Measurements from ENCODE around the gene VPS13D. TPM values are rescaled to one million over a fixed set of nuclear protein-coding genes. Genes with fewer than 3 reads are reported as not detected.

Gene VPS13D
- total RNA-seq, 4 donors from 2014 or later = 42.5 to 103 (median 59.8) TPM

- no peak for DNase-seq
- Histone ChIP-seq H3K4me1 (peaks cover 14 to 41% (median 22%) of the 10 kb centered on the region in 3 donors), H3K27me3 (no peaks in the 10 kb centered on the region), H3K27ac (peak overlapping the region; percentile 41 to 88 (median 82)), H3K36me3 (no peaks in the 10 kb centered on the region), H3K9me3 (no peaks in the 10 kb centered on the region), H3K4me3 (no peak overlapping the region)
- TF ChIP-seq CTCF (IDR thresholded peaks at IDR 0.05) = no peak
- no peak for TF ChIP-seq POLR2A (IDR thresholded peaks at IDR 0.05)
- 83 to 91% methylated on average over 5 to 9 of the region's 9 CpGs for WGBS, 2 donors
- intact Hi-C loops (cut with DNase I) = no loop called here
Measured at GRCh38 chr1:12542138-12542465, 312.3 kb downstream of the VPS13D start.

- Histone ChIP-seq H3K27me3 (no peaks in the 10 kb centered on the region), H3K9me3 (no peaks in the 10 kb centered on the region), H3K4me3 (no peak overlapping the region), H3K27ac (peak overlapping the region in 3 of 4 donors; percentile 63 to 86 (median 79)), H3K36me3 (no peaks in the 10 kb centered on the region), H3K4me1 (peaks cover 14 to 50% (median 29%) of the 10 kb centered on the region in 3 donors)
- 78 to 83% methylated on average over 9 of the region's 9 CpGs for WGBS, 2 donors
- TF ChIP-seq POLR2A (IDR thresholded peaks at IDR 0.05) (no peak), CTCF (IDR thresholded peaks at IDR 0.05) (no peak)
- intact Hi-C loops (cut with DNase I) = no loop called here
- DNase-seq = no peak
Measured at GRCh38 chr1:12542616-12543592, 313.1 kb downstream of the VPS13D start.

GRCh38 chr1:12543740-12544154, 313.9 kb downstream of the VPS13D start:
- 61 to 70% methylated on average over 9 of the region's 9 CpGs for WGBS, 2 donors
- Histone ChIP-seq H3K4me1 (peaks cover 16 to 58% (median 33%) of the 10 kb centered on the region in 3 donors), H3K4me3 (no peak overlapping the region), H3K9me3 (no peaks in the 10 kb centered on the region), H3K36me3 (no peaks in the 10 kb centered on the region), H3K27me3 (no peaks in the 10 kb centered on the region), H3K27ac (peak overlapping the region in 1 of 4 donors; percentile 7)
- intact Hi-C loops (cut with DNase I) = no loop called here
- DNase-seq = no peak
- TF ChIP-seq CTCF (IDR thresholded peaks at IDR 0.05) (no peak), POLR2A (IDR thresholded peaks at IDR 0.05) (no peak)

GRCh38 chr1:12544357-12544756, 314.5 kb downstream of the VPS13D start:
- no peak for DNase-seq
- no peak for TF ChIP-seq CTCF (IDR thresholded peaks at IDR 0.05)
- no peak for TF ChIP-seq POLR2A (IDR thresholded peaks at IDR 0.05)
- Histone ChIP-seq H3K27me3 (no peaks in the 10 kb centered on the region), H3K4me1 (peaks cover 18 to 60% (median 38%) of the 10 kb centered on the region in 3 donors), H3K27ac (no peak overlapping the region), H3K4me3 (no peak overlapping the region), H3K9me3 (no peaks in the 10 kb centered on the region), H3K36me3 (no peaks in the 10 kb centered on the region)
- WGBS, 2 donors = 60 to 74% methylated on average over 4 of the region's 4 CpGs
- intact Hi-C loops (cut with DNase I) = no loop called here

GRCh38 chr1:12544992-12545391, 315.2 kb downstream of the VPS13D start:
- Histone ChIP-seq H3K36me3 (no peaks in the 10 kb centered on the region), H3K4me1 (peaks cover 18 to 62% (median 41%) of the 10 kb centered on the region in 3 donors), H3K27ac (no peak overlapping the region), H3K27me3 (no peaks in the 10 kb centered on the region), H3K4me3 (no peak overlapping the region), H3K9me3 (no peaks in the 10 kb centered on the region)
- TF ChIP-seq CTCF (IDR thresholded peaks at IDR 0.05) (no peak), POLR2A (IDR thresholded peaks at IDR 0.05) (no peak)
- no peak for DNase-seq
- WGBS, 2 donors = 28 to 34% methylated on average over 8 of the region's 8 CpGs
- intact Hi-C loops (cut with DNase I) = no loop called here

All from esophagus squamous epithelium (tissue), 5 donors.